K562 treated with DMSO at 1 percent for 12 hours (cell line): ENCODE measurements around the gene GON7. TPM values are rescaled to one million over a fixed set of nuclear protein-coding genes. Genes with fewer than 3 reads are reported as not detected.

ENCODE experiments used
- total RNA-seq: library from RNA; unstranded; fragments of 300-600 nt; gene quantifications from 2 replicates; pipeline ENCODE4 v1.2.3, GENCODE V29; 2022; ENCODE audit not compliant: insufficient read depth

The GON7 gene, protein sequence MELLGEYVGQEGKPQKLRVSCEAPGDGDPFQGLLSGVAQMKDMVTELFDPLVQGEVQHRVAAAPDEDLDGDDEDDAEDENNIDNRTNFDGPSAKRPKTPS
- total RNA-seq: 13.9 and 14.4 TPM in 2 replicates

DNA sequence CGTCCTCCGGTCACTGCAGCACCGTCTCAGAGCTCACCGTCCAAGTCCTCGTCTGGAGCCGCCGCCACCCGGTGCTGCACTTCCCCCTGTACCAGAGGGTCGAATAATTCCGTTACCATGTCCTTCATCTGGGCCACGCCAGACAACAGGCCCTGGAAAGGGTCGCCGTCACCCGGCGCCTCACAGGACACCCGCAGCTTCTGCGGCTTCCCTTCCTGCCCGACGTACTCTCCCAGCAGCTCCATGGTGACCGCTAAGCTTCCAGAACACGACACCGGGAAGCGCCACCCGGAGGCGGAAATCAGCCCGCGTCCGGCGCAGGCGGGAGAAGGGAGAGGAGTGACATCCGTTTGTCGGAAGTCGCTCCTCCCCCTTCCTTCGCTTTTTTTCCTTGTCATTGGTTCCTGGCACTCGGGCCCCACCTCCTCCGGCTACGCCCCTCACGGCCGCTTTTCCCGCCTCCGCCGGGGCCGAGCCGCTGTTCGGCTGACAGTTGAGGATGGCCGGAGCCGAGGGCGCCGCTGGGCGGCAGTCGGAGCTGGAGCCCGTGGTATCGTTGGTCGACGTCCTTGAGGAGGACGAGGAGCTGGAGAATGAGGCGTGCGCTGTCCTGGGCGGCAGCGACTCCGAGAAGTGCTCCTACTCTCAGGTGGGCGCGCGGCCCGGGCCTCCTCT is at the start of gene GON7, which contains the start of gene UBR7:
GON7 (minus strand) TSS at position 273 of the 675 bp plus-strand sequence; CDS start at position 245, 28 bp downstream.
UBR7 (plus strand) TSS at position 464 of the 675 bp plus-strand sequence; CDS start at position 500, 36 bp downstream.

DNA sequence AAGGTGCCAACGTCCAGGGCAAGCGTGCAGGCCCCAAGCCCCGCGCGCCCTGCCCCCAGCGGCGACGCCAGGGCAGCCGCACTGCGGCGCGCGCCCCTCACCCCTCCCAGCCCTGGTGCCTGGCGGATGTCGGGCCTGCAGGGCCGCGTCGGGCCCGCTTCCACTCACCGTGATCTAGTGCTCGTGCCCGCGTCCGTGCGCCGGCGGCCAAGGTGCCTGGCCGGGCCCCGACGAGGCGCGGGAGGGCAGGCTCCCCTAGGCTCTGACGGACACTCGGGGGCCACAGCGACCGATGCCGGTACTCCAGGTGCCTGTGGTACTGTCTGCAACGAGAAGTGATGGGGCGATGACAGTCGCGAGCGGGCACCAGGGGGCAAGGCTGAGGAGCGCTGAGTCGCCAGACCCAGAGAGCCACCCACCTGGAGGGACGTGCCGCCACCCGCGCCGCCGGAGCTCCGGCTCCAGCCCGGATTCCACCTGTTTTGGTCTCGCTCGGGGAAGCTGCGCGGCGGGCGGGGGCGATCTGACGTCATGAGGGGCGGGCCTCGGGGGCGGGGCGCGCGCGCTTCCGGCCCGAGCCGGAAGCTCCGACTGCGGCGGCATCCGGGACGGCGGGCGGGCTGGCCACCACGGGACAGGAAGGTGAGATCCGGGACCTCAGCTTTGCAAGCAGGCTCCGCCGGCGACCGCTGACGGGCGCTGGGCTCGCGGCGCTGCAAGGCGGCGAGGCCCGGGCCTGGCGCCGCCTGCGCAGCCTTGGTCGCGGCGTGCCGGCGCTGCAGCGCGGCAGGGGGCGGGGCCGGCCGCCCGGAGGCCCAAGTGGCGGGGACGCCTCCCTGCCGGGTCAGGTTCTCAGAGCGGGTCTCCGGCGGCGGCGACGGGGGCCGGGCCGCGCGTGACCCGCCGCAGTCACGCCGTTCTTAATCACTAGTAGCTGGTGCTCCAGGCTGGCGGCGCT is 22.2 kb downstream of the GON7 start, which contains the start of the genes LYSET and MOAP1:
LYSET (plus strand) TSS at position 927 of the 958 bp plus-strand sequence. CDS start 89 bp downstream, outside the sequence.
MOAP1 (minus strand) TSS at position 507 of the 958 bp plus-strand sequence. CDS start 655 bp downstream, outside the sequence.

Other genes starting within 250 kb of the GON7 start
- 16.7 and 31.5 TPM in 2 replicates for gene ITPK1, start 91.1 kb downstream of the GON7 start, total RNA-seq
- gene MOAP1, start 22.2 kb downstream of the GON7 start, total RNA-seq: 9.0 and 15.5 TPM in 2 replicates
- 15.6 and 28.6 TPM in 2 replicates for gene LYSET, start 21.7 kb downstream of the GON7 start, total RNA-seq
- gene UBR7, start 191 bp upstream of the GON7 start, total RNA-seq: 15.0 and 34.5 TPM in 2 replicates
- 1.8 and 7.3 TPM in 2 replicates for gene BTBD7, start 126.0 kb upstream of the GON7 start, total RNA-seq
- not detected in 2 replicates for gene COX8C, start 140.1 kb upstream of the GON7 start, total RNA-seq
- not detected in 2 replicates for gene UNC79, start 223.9 kb upstream of the GON7 start, total RNA-seq